ENCODE measurements around the gene AKT1. TPM values are rescaled to one million over a fixed set of nuclear protein-coding genes. Genes with fewer than 3 reads are reported as not detected.

The AKT1 gene
- total and polyA plus RNA-seq, 12 donors: 66.4 to 300 (median 195) TPM

- Histone ChIP-seq H3K27me3 (no peaks in the 10 kb centered on the region), H3K9me3 (replicated peaks in 1 of 3) (no peaks in the 10 kb centered on the region), H3K4me3 (no peak overlapping the region), H3K36me3 (replicated peaks in 1 of 2) (no peaks in the 10 kb centered on the region), H3K27ac (peak overlapping the region; percentile 73 to 98 (median 85)), H3K4me1 (replicated peaks in 1 of 2) (peaks cover 13 to 45% of the 10 kb centered on the region in 2 donors)
- intact Hi-C loops (cut with DNase I): no loop called here
- 18 to 36% (median 26%) methylated on average over 9 to 26 of the region's 26 CpGs for WGBS, 4 donors
- DNase-seq: peak; percentile 90 to 99 (median 97)
- peak; percentile 35 to 66 for TF ChIP-seq POLR2A (IDR thresholded peaks at IDR 0.05)
- TF ChIP-seq CTCF (IDR thresholded peaks at IDR 0.05): no peak
Measured at GRCh38 chr14:104735830-104736642, 59.5 kb downstream of the AKT1 start.

- DNase-seq: peak in 2 of 7 donors; percentile 40 to 49
- TF ChIP-seq CTCF (IDR thresholded peaks at IDR 0.05): no peak
- Histone ChIP-seq H3K36me3 (replicated peaks in 1 of 2) (no peaks in the 10 kb centered on the region), H3K4me1 (replicated peaks in 1 of 2) (peaks cover 13 to 39% of the 10 kb centered on the region in 2 donors), H3K27me3 (no peaks in the 10 kb centered on the region), H3K9me3 (replicated peaks in 1 of 3) (no peaks in the 10 kb centered on the region), H3K27ac (peak overlapping the region in 4 of 5 donors; percentile 73 to 98 (median 91)), H3K4me3 (no peak overlapping the region)
- WGBS, 4 donors: 70 to 82% (median 74%) methylated on average over 17 to 31 of the region's 31 CpGs
- intact Hi-C loops (cut with DNase I): no loop called here
Measured at GRCh38 chr14:104734991-104735779, 60.4 kb downstream of the AKT1 start.

GRCh38 chr14:104734601-104734990 lies 61.0 kb downstream of the AKT1 start:
- DNase-seq: no peak
- peak overlapping the region in 1 of 5 donors; percentile 98 for H3K27ac ChIP-seq
- intact Hi-C loops (cut with DNase I): no loop called here
- H3K4me1 ChIP-seq (replicated peaks in 1 of 2): peaks cover 13 to 39% of the 10 kb centered on the region in 2 donors
- H3K9me3 ChIP-seq (replicated peaks in 1 of 3): no peaks in the 10 kb centered on the region
- H3K27me3 ChIP-seq: no peaks in the 10 kb centered on the region
- WGBS, 4 donors: 90 to 94% (median 92%) methylated on average over 3 to 9 of the region's 9 CpGs
- H3K36me3 ChIP-seq (replicated peaks in 1 of 2): no peaks in the 10 kb centered on the region
- H3K4me3 ChIP-seq: no peak overlapping the region
- TF ChIP-seq POLR2A (IDR thresholded peaks at IDR 0.05) (no peak), CTCF (IDR thresholded peaks at IDR 0.05) (no peak)

- no peak overlapping the region for H3K4me3 ChIP-seq
- TF ChIP-seq POLR2A (IDR thresholded peaks at IDR 0.05) (no peak), CTCF (IDR thresholded peaks at IDR 0.05) (no peak)
- H3K27ac ChIP-seq: no peak overlapping the region
- H3K36me3 ChIP-seq (replicated peaks in 1 of 2): no peaks in the 10 kb centered on the region
- WGBS, 4 donors: 80 to 97% (median 90%) methylated on average over 2 to 6 of the region's 6 CpGs
- no peaks in the 10 kb centered on the region for H3K9me3 ChIP-seq (replicated peaks in 1 of 3)
- DNase-seq: no peak
- intact Hi-C loops (cut with DNase I): no loop called here
- no peaks in the 10 kb centered on the region for H3K27me3 ChIP-seq
- peaks cover 13 to 39% of the 10 kb centered on the region in 2 donors for H3K4me1 ChIP-seq (replicated peaks in 1 of 2)
Measured at GRCh38 chr14:104734051-104734587, 61.4 kb downstream of the AKT1 start.
